HepG2 (cell line): ENCODE data around the gene GRID1. TPM values are rescaled to one million over a fixed set of nuclear protein-coding genes. Genes with fewer than 3 reads are reported as not detected.

Source experiments
- ATAC-seq: fragments of 200-7000 bp; cut with Tn5 transposase; 3 replicates; pipeline ENCODE4 v1.9.1; 2020; ENCODE audit warnings: mild to moderate bottlenecking, moderate library complexity
- BruUV-seq: library from RNA; stranded (reverse); fragments of 400-500 nt; replicated peaks from 2 replicates; lab custom pipeline; 2021; lab: Mats Ljungman, UMichigan
- CTCF ChIA-PET: fragments of 300-600 bp; formaldehyde crosslinking; extraction: SDS; loops from one replicate; lab custom pipeline; 2021; ENCODE audit warnings: low total read pairs, inconsistent platforms, low intra/inter-chr PET ratio; lab: Yijun Ruan, JAX
- POLR2A ChIA-PET: fragments of 350-600 bp; sonication (Branson Sonifier 250); formaldehyde crosslinking; loops from one replicate; lab custom pipeline; 2020; ENCODE audit warnings: antibody characterized with exemption, inconsistent platforms; lab: Yijun Ruan, JAX
- DNase-seq: peaks from one replicate; pipeline ENCODE4 v3.0.0-alpha.2; 2015; ENCODE audit warnings: low spot score
- FAIRE-seq: peaks from 3 replicates; lab custom pipeline; 2011; peaks lifted over from hg19 to GRCh38; lab: Jason Lieb, UNC
- H2AFZ ChIP-seq: one replicate; pipeline ENCODE4 v1.6.1; 2011; ENCODE audit warnings: low read length, inconsistent platforms
- H3K27ac ChIP-seq: fragments of 300-600 bp; 3 replicates; pipeline ENCODE4 v1.8.0; 2011; ENCODE audit warnings: mixed run types, mild to moderate bottlenecking, mixed read lengths, low read length, inconsistent platforms; ENCODE audit not compliant: insufficient read depth; ENCODE audit errors: extremely low read length
- H3K27me3 ChIP-seq, 2 experiments: fragments of 200-600 bp in 1 of 2; 2 replicates in 1 of 2; 3 replicates in 1 of 2; pipeline versions ENCODE4 v1.6.0 to v1.8.0; 2011; ENCODE audit warnings: low read length in 2 of 2, mild to moderate bottlenecking in 2 of 2, moderate library complexity in 2 of 2, inconsistent platforms in 1 of 2; ENCODE audit not compliant: insufficient read depth in 2 of 2, control insufficient read depth in 1 of 2
- H3K36me3 ChIP-seq, 2 experiments: fragments of 200-600 bp in 1 of 2; replicated peaks in 1 of 2; 2 replicates in 1 of 2; 3 replicates in 1 of 2; pipeline versions ENCODE4 v1.5.1 to v1.8.0; 2011; ENCODE audit warnings: low read length in 2 of 2, inconsistent platforms in 1 of 2; ENCODE audit not compliant: insufficient read depth in 2 of 2, control insufficient read depth in 1 of 2
- H3K4me1 ChIP-seq: 2 replicates; pipeline ENCODE4 v1.5.1; 2012; ENCODE audit warnings: low read length, inconsistent platforms; ENCODE audit not compliant: insufficient read depth
- H3K4me2 ChIP-seq: 2 replicates; pipeline ENCODE4 v1.6.0; 2011; ENCODE audit warnings: low read depth, low read length, inconsistent platforms
- H3K4me3 ChIP-seq, 3 experiments: fragments of 200-600 bp in 1 of 3; sonication (generic), shearing (Covaris generic) in 1 of 3; replicated peaks in 1 of 3; 2 replicates each; pipeline ENCODE4 v1.5.1; 2011 to 2016; ENCODE audit warnings: low read length in 3 of 3, inconsistent platforms in 2 of 3, low read depth in 2 of 3, mild to moderate bottlenecking in 2 of 3, control low read depth in 1 of 3, mixed read lengths in 1 of 3; ENCODE audit not compliant: insufficient read depth in 1 of 3
- H3K79me2 ChIP-seq: one replicate; pipeline ENCODE4 v1.6.1; 2011; ENCODE audit warnings: low read length, inconsistent platforms; ENCODE audit not compliant: insufficient read depth
- H3K9ac ChIP-seq: 2 replicates; pipeline ENCODE4 v1.6.0; 2011; ENCODE audit warnings: mild to moderate bottlenecking, low read depth, low read length, inconsistent platforms; ENCODE audit not compliant: insufficient read depth
- H3K9me3 ChIP-seq: 2 replicates; pipeline ENCODE4 v1.5.1; 2012; ENCODE audit warnings: mild to moderate bottlenecking, low read length
- H4K20me1 ChIP-seq: 2 replicates; pipeline ENCODE4 v1.6.0; 2011; ENCODE audit warnings: inconsistent platforms, mild to moderate bottlenecking, low read length, moderate library complexity; ENCODE audit not compliant: insufficient read depth
- GATAD2A ChIP-seq: IDR thresholded peaks from 2 replicates; pipeline ENCODE4 v1.6.1; 2016
- HMGXB4 ChIP-seq, 2 experiments: sonication (generic) in 1 of 2; formaldehyde crosslinking in 1 of 2; IDR thresholded peaks; 2 replicates each; pipeline versions ENCODE4 v1.4.0 to v1.6.1; 2018 to 2020; ENCODE audit warnings: missing genetic modification reagents in 2 of 2, borderline replicate concordance in 1 of 2, low read depth in 1 of 2, mild to moderate bottlenecking in 1 of 2, missing biosample characterization in 1 of 2
- HOXA9 ChIP-seq: sonication (generic); formaldehyde crosslinking; IDR thresholded peaks from 2 replicates; pipeline ENCODE4 v1.8.1; 2022; ENCODE audit warnings: missing genetic modification reagents, mild to moderate bottlenecking, moderate library complexity, borderline replicate concordance
- IKZF4 ChIP-seq: sonication (generic); formaldehyde crosslinking; IDR thresholded peaks from 2 replicates; pipeline ENCODE4 v1.5.1; 2020; ENCODE audit warnings: borderline replicate concordance, mild to moderate bottlenecking, low read depth, missing genetic modification reagents; ENCODE audit errors: not compliant biosample characterization
- KAT2B ChIP-seq: fragments of 150-350 bp; IDR thresholded peaks from 2 replicates; pipeline ENCODE4 v1.6.1; 2014; ENCODE audit warnings: low read depth, low read length, borderline replicate concordance
- PBX2 ChIP-seq: IDR thresholded peaks from 2 replicates; pipeline ENCODE4 v1.6.1; 2016; ENCODE audit warnings: control low read depth
- POLR2AphosphoS5 ChIP-seq: IDR thresholded peaks from 2 replicates; pipeline ENCODE4 v1.6.1; 2012; ENCODE audit warnings: low read depth, low read length
- REXO4 ChIP-seq: sonication (generic); formaldehyde crosslinking; IDR thresholded peaks from 2 replicates; pipeline ENCODE4 v1.8.0; 2022; ENCODE audit warnings: missing genetic modification reagents, mild to moderate bottlenecking, borderline replicate concordance
- RFXAP ChIP-seq: sonication (generic); formaldehyde crosslinking; IDR thresholded peaks from 2 replicates; pipeline ENCODE4 v1.4.0; 2020; ENCODE audit warnings: missing genetic modification reagents, borderline replicate concordance
- SMARCE1 ChIP-seq: fragments of 450-650 bp; IDR thresholded peaks from 2 replicates; pipeline ENCODE4 v1.6.1; 2017; ENCODE audit warnings: borderline replicate concordance
- TOPORS ChIP-seq: sonication (generic); formaldehyde crosslinking; IDR thresholded peaks from 2 replicates; pipeline ENCODE4 v1.8.0; 2023; ENCODE audit warnings: mild to moderate bottlenecking, missing genetic modification reagents
- YEATS4 ChIP-seq: sonication (generic); formaldehyde crosslinking; IDR thresholded peaks from 2 replicates; pipeline ENCODE4 v1.4.0; 2020; ENCODE audit warnings: missing genetic modification reagents, borderline replicate concordance
- ZMYM4 ChIP-seq: sonication (generic); formaldehyde crosslinking; IDR thresholded peaks from 2 replicates; pipeline ENCODE4 v1.8.1; 2023; ENCODE audit warnings: mild to moderate bottlenecking, missing genetic modification reagents
- ZNF143 ChIP-seq: sonication (generic); formaldehyde crosslinking; IDR thresholded peaks from 2 replicates; pipeline ENCODE4 v1.4.0; 2020; ENCODE audit warnings: missing genetic modification reagents
- ZNF24 ChIP-seq: fragments of 450-650 bp; IDR thresholded peaks from 2 replicates; pipeline ENCODE4 v1.6.1; 2017; ENCODE audit warnings: antibody characterized with exemption, mild to moderate bottlenecking
- ZNF430 ChIP-seq: sonication (generic); formaldehyde crosslinking; IDR thresholded peaks from 2 replicates; pipeline ENCODE4 v1.9.0; 2021; ENCODE audit warnings: mild to moderate bottlenecking, missing genetic modification reagents
- ZNF441 ChIP-seq: sonication (generic); formaldehyde crosslinking; IDR thresholded peaks from 2 replicates; pipeline ENCODE4 v1.7.0; 2021; ENCODE audit warnings: missing genetic modification reagents, borderline replicate concordance
- ZNF512 ChIP-seq: sonication (generic); formaldehyde crosslinking; IDR thresholded peaks from 2 replicates; pipeline ENCODE4 v1.4.0; 2020; ENCODE audit warnings: mild to moderate bottlenecking, missing genetic modification reagents
- ZNF530 ChIP-seq: sonication (generic); formaldehyde crosslinking; IDR thresholded peaks from 2 replicates; pipeline ENCODE4 v1.5.0; 2020; ENCODE audit warnings: low read depth, mild to moderate bottlenecking, missing genetic modification reagents
- ZNF567 ChIP-seq: sonication (generic); formaldehyde crosslinking; IDR thresholded peaks from 2 replicates; pipeline ENCODE4 v1.8.1; 2023; ENCODE audit warnings: mild to moderate bottlenecking, missing genetic modification reagents, borderline replicate concordance
- ZNF747 ChIP-seq: sonication (generic); formaldehyde crosslinking; IDR thresholded peaks from 2 replicates; pipeline ENCODE4 v1.8.1; 2023; ENCODE audit warnings: missing genetic modification reagents, mild to moderate bottlenecking, borderline replicate concordance
- WGBS: methylation state at CpG from one replicate; pipeline ENCODE4 v1.1.6; 2017; ENCODE audit warnings: low lambda C conversion rate; 5-methylcytosine and 5-hydroxymethylcytosine counted together
- in situ Hi-C: cut with HindIII; loops from 2 replicates; pipeline ENCODE4 v1.10.0; 2017; ENCODE audit warnings: low pct_unique_long_range_greater_than_20kb; ENCODE audit not compliant: extremely low pct_ligation_motif_present
- intact Hi-C: fragments of 100-400 bp; cut with micrococcal nuclease; formaldehyde crosslinking; loops from one replicate; pipeline ENCODE4 v1.10.0; 2022; ENCODE audit not compliant: unreplicated experiment
- polyA plus RNA-seq, 8 experiments: library from polyadenylated mRNA; depleted of rRNA in 3 of 8; stranded (reverse) in 7 of 8; unstranded in 1 of 8; fragments of >200 nt; fragmentation: Illumina TruSeq in 4 of 8; extraction: Trizol in 4 of 8; gene quantifications; 2 replicates each; pipeline versions ENCODE4 v1.2.1 to v1.2.3, GENCODE V29; 2011 to 2016; ENCODE audit warnings: low read depth in 4 of 8, missing spikeins in 1 of 8, mixed read lengths in 1 of 8; ENCODE audit not compliant: insufficient read depth in 1 of 8
- total RNA-seq, 5 experiments: library from RNA; depleted of rRNA; stranded (reverse); fragments of >200 nt; fragmentation: Illumina TruSeq; extraction: Trizol; gene quantifications; 2 replicates each; pipeline ENCODE4 v1.2.3, GENCODE V29; 2016; ENCODE audit warnings: low read depth in 1 of 5

Gene GRID1
- total and polyA plus RNA-seq, 2 of the 13 experiments (the other 11 are each of a cell fraction or from before 2014, with no cell fraction given), result 0.05 TPM; not detected in 1

GRCh38 chr10:85781404-85781803, 585.2 kb downstream of the GRID1 start:
- CTCF ChIA-PET, result no interaction called here
- Histone ChIP-seq H3K4me1 (no peaks in the 10 kb centered on the region), H2AFZ (no peak overlapping the region)

GRCh38 chr10:85778074-85778473, 588.5 kb downstream of the GRID1 start:
- no peak overlapping the region for H3K27ac ChIP-seq
- no peak overlapping the region for H2AFZ ChIP-seq
- CTCF ChIA-PET, result no interaction called here
- POLR2A ChIA-PET, result no interaction called here
- no peaks in the 10 kb centered on the region for H3K27me3 ChIP-seq
- H3K4me3 ChIP-seq, result no peak overlapping the region
- in situ Hi-C loops (no loop called here), intact Hi-C loops (no loop called here)
- no TSS peak for BruUV-seq
- no peaks in the 10 kb centered on the region for H3K36me3 ChIP-seq
- DNase-seq (no peak), ATAC-seq (no peak), FAIRE-seq (no peak)
- no peaks in the 10 kb centered on the region for H4K20me1 ChIP-seq
- WGBS, result 2% methylated on average over 2 of the region's 2 CpGs
- no peaks in the 10 kb centered on the region for H3K79me2 ChIP-seq
- H3K4me1 ChIP-seq, result no peaks in the 10 kb centered on the region
- no peak overlapping the region for H3K4me2 ChIP-seq
- no peak overlapping the region for H3K9ac ChIP-seq
- H3K9me3 ChIP-seq, result no peaks in the 10 kb centered on the region
- no peak for TF ChIP-seq ZMYM4
- TF ChIP-seq YEATS4, result no peak
- no peak for TF ChIP-seq ZNF430 (CRISPR knock-in tag)
- TF ChIP-seq ZNF530, result no peak
- TF ChIP-seq ZNF143 (CRISPR knock-in tag), result no peak
- TF ChIP-seq REXO4 (CRISPR knock-in tag), result no peak
- TF ChIP-seq ZNF441, result no peak
- no peak for TF ChIP-seq ZNF567 (CRISPR knock-in tag)
- no peak for TF ChIP-seq HMGXB4 (CRISPR knock-in tag; IDR thresholded peaks at IDR 0.05; ENCODE audit: borderline replicate concordance in 1 of 2, low read depth in 1 of 2)
- no peak for TF ChIP-seq ZNF512 (CRISPR knock-in tag)
- TF ChIP-seq PBX2 (CRISPR knock-in tag), result no peak

More at GRCh38 chr10:85781404-85781803, 585.2 kb downstream of the GRID1 start:
- H3K9ac ChIP-seq, result no peak overlapping the region
- DNase-seq (no peak), ATAC-seq (no peak), FAIRE-seq (no peak)
- no peak for TF ChIP-seq ZNF24
- no peak for TF ChIP-seq ZNF747
- no peak for TF ChIP-seq HOXA9 (CRISPR knock-in tag)
- no peak for TF ChIP-seq IKZF4 (CRISPR knock-in tag)
- TF ChIP-seq KAT2B, result no peak
- TF ChIP-seq GATAD2A, result no peak
- TF ChIP-seq RFXAP (CRISPR knock-in tag), result no peak
- no peak for TF ChIP-seq SMARCE1
- TF ChIP-seq TOPORS (CRISPR knock-in tag), result no peak
- TF ChIP-seq POLR2AphosphoS5, result no peak
- H3K27me3 ChIP-seq, result peaks cover 1 to 2% of the 10 kb centered on the region in 2 experiments; a peak in 2 of 5 replicates
- intact Hi-C loops (no loop called here), in situ Hi-C loops (no loop called here)
- no peaks in the 10 kb centered on the region for H4K20me1 ChIP-seq
- no peak overlapping the region for H3K27ac ChIP-seq
- WGBS, result 0% methylated on average over 2 of the region's 2 CpGs
- no peaks in the 10 kb centered on the region for H3K79me2 ChIP-seq
- no peaks in the 10 kb centered on the region for H3K9me3 ChIP-seq
- H3K4me2 ChIP-seq, result no peak overlapping the region
- H3K4me3 ChIP-seq, result no peak overlapping the region
- BruUV-seq, result no TSS peak
- no peaks in the 10 kb centered on the region for H3K36me3 ChIP-seq
- POLR2A ChIA-PET, result no interaction called here
